GM12878 (cell line): ENCODE data around the gene CSNK1G3. TPM values are rescaled to one million over a fixed set of nuclear protein-coding genes. Genes with fewer than 3 reads are reported as not detected.

Experiments used
- ATAC-seq: fragments of 200-7000 bp; cut with Tn5 transposase; 3 replicates; pipeline ENCODE4 v1.9.1; 2020; ENCODE audit warnings: mild to moderate bottlenecking, moderate library complexity
- BruUV-seq: library from RNA; stranded (reverse); fragments of 400-500 nt; replicated peaks from 2 replicates; lab custom pipeline; 2021; lab: Mats Ljungman, UMichigan
- CTCF ChIA-PET: fragments of 300-600 bp; sonication (Branson Sonifier 250); formaldehyde crosslinking; extraction: SDS; loops from one replicate; lab custom pipeline; 2021; ENCODE audit warnings: inconsistent platforms; lab: Yijun Ruan, JAX
- POLR2A ChIA-PET: fragments of 350-600 bp; formaldehyde crosslinking; extraction: SDS; loops from one replicate; lab custom pipeline; 2021; ENCODE audit warnings: inconsistent platforms; lab: Charles Lee
- RAD21 ChIA-PET: fragments of 300-600 bp; sonication (Branson Sonifier 250); formaldehyde crosslinking; loops from one replicate; lab custom pipeline; 2023; ENCODE audit warnings: antibody characterized with exemption; ENCODE audit not compliant: unreplicated experiment; lab: Charles Lee
- SMC1A ChIA-PET: fragments of 300-600 bp; sonication (Branson Sonifier 250); formaldehyde crosslinking; loops from one replicate; lab custom pipeline; 2023; ENCODE audit not compliant: unreplicated experiment, uncharacterized antibody; lab: Charles Lee
- DNase-seq: peaks from one replicate; pipeline ENCODE4 v3.0.0-alpha.2; 2011; ENCODE audit warnings: low read depth, low spot score
- FAIRE-seq: peaks from 3 replicates; lab custom pipeline; 2011; peaks lifted over from hg19 to GRCh38; lab: Jason Lieb, UNC
- H2AFZ ChIP-seq: 2 replicates; pipeline ENCODE4 v1.6.0; 2011; ENCODE audit warnings: low read depth, low read length, control low read depth; ENCODE audit not compliant: control insufficient read depth
- H3K27ac ChIP-seq: 2 replicates; pipeline ENCODE4 v1.5.1; 2011; ENCODE audit warnings: control low read depth; ENCODE audit not compliant: control insufficient read depth, insufficient read depth
- H3K27me3 ChIP-seq, 2 experiments: replicated peaks in 1 of 2; 2 replicates each; pipeline versions ENCODE4 v1.6.0 to v1.6.1; 2011; ENCODE audit warnings: low read length in 1 of 2; ENCODE audit not compliant: control insufficient read depth in 2 of 2, insufficient read depth in 2 of 2
- H3K36me3 ChIP-seq, 2 experiments: 2 replicates each; pipeline ENCODE4 v1.5.1; 2011; ENCODE audit warnings: low read length in 1 of 2; ENCODE audit not compliant: control insufficient read depth in 2 of 2, insufficient read depth in 2 of 2
- H3K4me1 ChIP-seq: 2 replicates; pipeline ENCODE4 v1.6.1; 2011; ENCODE audit warnings: mild to moderate bottlenecking, low read length, moderate library complexity, mixed read lengths; ENCODE audit not compliant: control insufficient read depth, insufficient read depth
- H3K4me2 ChIP-seq: 2 replicates; pipeline ENCODE4 v1.6.0; 2011; ENCODE audit warnings: control low read depth; ENCODE audit not compliant: control insufficient read depth, insufficient read depth
- H3K4me3 ChIP-seq: fragments of 200-600 bp; sonication (generic); 2 replicates; pipeline ENCODE4 v1.5.1; 2016
- H3K79me2 ChIP-seq: 2 replicates; pipeline ENCODE4 v1.6.0; 2011; ENCODE audit warnings: low read length; ENCODE audit not compliant: control insufficient read depth, insufficient read depth
- H3K9ac ChIP-seq: 2 replicates; pipeline ENCODE4 v1.8.0; 2011; ENCODE audit warnings: low read length, control low read depth, mixed read lengths; ENCODE audit not compliant: control insufficient read depth, insufficient read depth
- H3K9me3 ChIP-seq: replicated peaks from 3 replicates; pipeline ENCODE4 v1.5.1; 2011; ENCODE audit warnings: mild to moderate bottlenecking, low read length; ENCODE audit not compliant: control insufficient read depth, insufficient read depth
- H4K20me1 ChIP-seq: 2 replicates; pipeline ENCODE4 v1.6.0; 2011; ENCODE audit not compliant: control insufficient read depth, insufficient read depth
- IKZF2 ChIP-seq, 2 experiments: fragments of 450-650 bp; IDR thresholded peaks; 2 replicates each; pipeline ENCODE4 v1.6.1; 2017; ENCODE audit warnings: mild to moderate bottlenecking in 2 of 2, moderate library complexity in 2 of 2
- NFXL1 ChIP-seq: fragments of 450-650 bp; IDR thresholded peaks from 2 replicates; pipeline ENCODE4 v1.6.1; 2017; ENCODE audit warnings: antibody characterized with exemption, mild to moderate bottlenecking, borderline replicate concordance
- RELB ChIP-seq: fragments of 450-650 bp; IDR thresholded peaks from 2 replicates; pipeline ENCODE4 v1.6.1; 2017; ENCODE audit warnings: low read depth, mild to moderate bottlenecking, moderate library complexity
- STAT1 ChIP-seq: fragments of 450-650 bp; conservative IDR thresholded peaks from 2 replicates; pipeline ENCODE4 v1.6.1; 2014; ENCODE audit warnings: antibody characterized with exemption, mild to moderate bottlenecking
- WGBS: methylation state at CpG from one replicate; pipeline ENCODE4 v1.1.6; 2016; ENCODE audit warnings: low lambda C conversion rate; ENCODE audit not compliant: insufficient replicate concordance, insufficient coverage; ENCODE audit errors: missing lambda C conversion rate; 5-methylcytosine and 5-hydroxymethylcytosine counted together
- in situ Hi-C: fragments of 300-500 bp; cut with MboI; formaldehyde crosslinking; loops from 9 replicates; pipeline ENCODE4 v1.14.3; 2018; ENCODE audit warnings: mixed read lengths
- intact Hi-C: fragments of 100-400 bp; cut with micrococcal nuclease; formaldehyde crosslinking; loops from one replicate; pipeline ENCODE4 v1.14.2; 2022; ENCODE audit not compliant: unreplicated experiment
- polyA plus RNA-seq, 11 experiments: library from polyadenylated mRNA; depleted of rRNA in 4 of 11; unstranded in 6 of 11; stranded (reverse) in 5 of 11; fragments of >200 nt; fragmentation: Nextera tagmentation in 4 of 11; fragmentation: Illumina TruSeq in 1 of 11; extraction: Ambion mirVana in 4 of 11; extraction: Trizol in 1 of 11; gene quantifications; 1 replicate in 1 of 11; 2 replicates in 10 of 11; pipeline versions ENCODE4 v1.2.1 to v1.2.3, GENCODE V29; 2011 to 2016; ENCODE audit warnings: inconsistent platforms in 2 of 11, missing spikeins in 2 of 11, low read depth in 1 of 11
- total RNA-seq, 4 experiments: library from RNA; depleted of rRNA in 3 of 4; stranded (reverse); fragments of >200 nt in 3 of 4; fragmentation: Illumina TruSeq in 1 of 4; extraction: Trizol in 1 of 4; gene quantifications; 2 replicates each; pipeline versions ENCODE4 v1.2.1 to v1.2.3, GENCODE V29; 2013 to 2021

Gene CSNK1G3
- total and polyA plus RNA-seq, 10 of the 15 experiments (the other 5 are each of a cell fraction or from before 2014, with no cell fraction given): 7.4 to 24.1 (median 17.9) TPM

GRCh38 chr5:123485275-123485674 is 26.7 kb upstream of the CSNK1G3 start (continued):
- TF ChIP-seq NFXL1 (no peak), STAT1 (no peak)

- POLR2A ChIA-PET: interaction anchor here (0.6 kb wide), 1 partner anchor 725 kb away, joined by 3 read pairs; no protein-coding TSS in a partner anchor
- H3K27ac ChIP-seq: no peak overlapping the region
- no peaks in the 10 kb centered on the region for H3K36me3 ChIP-seq
- H3K79me2 ChIP-seq: no peaks in the 10 kb centered on the region
- no peak for TF ChIP-seq IKZF2 (IDR thresholded peaks at IDR 0.05)
- no peak for TF ChIP-seq RELB
- SMC1A ChIA-PET: interaction anchor here (0.6 to 3.3 kb wide), 5 partner anchors 11 to 85 kb away, joined by 3 to 11 read pairs (median 3); no protein-coding TSS in a partner anchor
- no peaks in the 10 kb centered on the region for H3K4me1 ChIP-seq
- no peak for FAIRE-seq
- BruUV-seq: no TSS peak
- in situ Hi-C loops (no loop called here), intact Hi-C loops (no loop called here)
- no peaks in the 10 kb centered on the region for H4K20me1 ChIP-seq
- no peaks in the 10 kb centered on the region for H3K9me3 ChIP-seq
- RAD21 ChIA-PET: interaction anchor here (1.6 kb wide), 1 partner anchor 64 kb away, joined by 5 read pairs; the partner anchor contains the start of gene CEP120
- CTCF ChIA-PET: interaction anchor here (0.7 to 2.1 kb wide), 3 partner anchors 19 to 63 kb away, joined by 3 to 5 read pairs (median 3); no protein-coding TSS in a partner anchor
- no peak overlapping the region for H3K4me3 ChIP-seq
- no peaks in the 10 kb centered on the region; a peak in 1 of 4 replicates for H3K27me3 ChIP-seq
- H3K9ac ChIP-seq: no peak overlapping the region
- DNase-seq: no peak
- H2AFZ ChIP-seq: no peak overlapping the region
- H3K4me2 ChIP-seq: no peak overlapping the region
- ATAC-seq: no peak
- 52% methylated on average over 7 of the region's 7 CpGs for WGBS
These were observed 24.9 kb upstream of the CSNK1G3 start for GRCh38 chr5:123486951-123487655.
